GM11168 (cell line): ENCODE measurements around the gene TOR1AIP2.

Experiments used
- in situ Hi-C: fragments of 300-500 bp; cut with MboI; formaldehyde crosslinking; loops from one replicate; pipeline ENCODE4 v1.12.0; 2022; ENCODE audit warnings: low sequenced_read_pairs; ENCODE audit not compliant: unreplicated experiment

TOR1AIP2 gene

DNA sequence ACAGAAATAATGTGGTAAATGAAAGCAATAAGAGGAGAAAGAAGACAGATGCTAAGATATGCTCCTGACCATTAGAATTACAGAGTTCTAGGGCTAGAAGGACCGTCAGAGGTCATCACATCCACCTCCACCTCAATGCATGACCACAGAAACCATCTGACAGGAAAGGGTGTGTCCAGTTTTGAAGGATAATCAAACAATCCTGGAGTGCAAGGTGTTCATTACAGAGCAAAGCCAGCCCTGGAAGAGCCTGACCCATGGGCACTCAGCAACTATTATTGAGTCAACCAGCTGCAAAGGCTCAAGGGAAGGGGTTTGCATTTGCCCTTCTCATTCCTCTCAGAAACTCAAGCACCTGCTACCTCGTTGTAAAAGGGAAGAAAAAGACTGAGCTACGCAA, 46.4 kb downstream of the TOR1AIP2 start:
- in situ Hi-C loops = no loop called here

DNA sequence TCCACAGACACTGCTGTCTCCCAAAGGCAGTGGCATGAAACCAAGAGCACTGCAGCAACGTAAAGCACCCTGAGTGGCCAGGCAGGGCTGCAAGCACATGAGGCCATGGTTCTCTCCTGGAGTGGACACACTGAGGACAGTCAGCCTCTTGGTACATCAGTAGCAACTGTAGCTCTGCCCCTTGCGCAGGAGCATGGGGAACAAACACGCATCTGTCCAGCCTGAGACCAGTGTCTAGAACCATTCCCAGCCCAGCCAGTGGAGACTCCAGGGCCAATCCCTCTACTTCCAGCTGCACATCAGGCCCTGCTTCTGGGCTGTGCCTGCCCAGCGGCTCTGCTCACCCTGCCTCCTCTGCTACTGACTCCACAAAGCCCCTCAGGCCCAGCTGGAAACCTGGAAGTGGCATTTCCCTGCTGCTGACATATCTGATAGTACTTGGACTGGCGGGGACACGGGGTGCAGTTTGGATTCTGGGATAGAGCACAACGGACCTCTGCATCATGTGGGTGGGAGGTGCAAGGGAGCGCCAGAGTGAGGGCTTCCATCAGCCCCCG, 49.0 kb downstream of the TOR1AIP2 start:
- in situ Hi-C loops = no loop called here

DNA sequence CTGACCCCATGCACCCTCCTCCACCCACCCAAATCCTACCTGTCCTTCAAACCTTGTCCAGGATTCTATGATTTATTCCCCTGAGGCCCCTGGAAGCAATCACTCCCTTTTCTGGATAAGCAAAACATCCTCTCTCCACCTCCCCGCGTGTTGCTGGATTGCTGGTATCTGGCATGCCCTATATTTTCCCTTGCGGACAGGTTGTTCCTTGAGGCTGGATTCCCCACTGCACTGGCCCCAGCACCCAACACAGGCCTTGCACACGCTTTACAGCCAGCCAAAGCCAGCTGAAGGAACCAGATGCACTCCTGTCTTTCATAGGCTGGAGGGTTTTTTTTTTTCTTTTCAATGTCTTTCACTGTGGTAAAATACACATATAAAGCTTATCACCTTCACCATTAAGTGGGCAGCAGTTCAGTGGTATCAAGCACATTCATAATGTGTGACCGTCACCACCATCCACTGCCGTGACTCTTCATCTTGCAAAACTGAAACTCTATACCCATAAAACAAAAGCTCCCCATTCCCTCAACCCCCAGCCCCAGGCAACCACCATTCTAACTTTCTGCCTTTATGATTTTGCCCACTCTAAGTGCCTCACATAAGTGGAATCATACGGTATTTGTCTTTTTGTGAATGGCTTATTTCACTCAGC, 50.9 kb downstream of the TOR1AIP2 start:
- in situ Hi-C loops = no loop called here

DNA sequence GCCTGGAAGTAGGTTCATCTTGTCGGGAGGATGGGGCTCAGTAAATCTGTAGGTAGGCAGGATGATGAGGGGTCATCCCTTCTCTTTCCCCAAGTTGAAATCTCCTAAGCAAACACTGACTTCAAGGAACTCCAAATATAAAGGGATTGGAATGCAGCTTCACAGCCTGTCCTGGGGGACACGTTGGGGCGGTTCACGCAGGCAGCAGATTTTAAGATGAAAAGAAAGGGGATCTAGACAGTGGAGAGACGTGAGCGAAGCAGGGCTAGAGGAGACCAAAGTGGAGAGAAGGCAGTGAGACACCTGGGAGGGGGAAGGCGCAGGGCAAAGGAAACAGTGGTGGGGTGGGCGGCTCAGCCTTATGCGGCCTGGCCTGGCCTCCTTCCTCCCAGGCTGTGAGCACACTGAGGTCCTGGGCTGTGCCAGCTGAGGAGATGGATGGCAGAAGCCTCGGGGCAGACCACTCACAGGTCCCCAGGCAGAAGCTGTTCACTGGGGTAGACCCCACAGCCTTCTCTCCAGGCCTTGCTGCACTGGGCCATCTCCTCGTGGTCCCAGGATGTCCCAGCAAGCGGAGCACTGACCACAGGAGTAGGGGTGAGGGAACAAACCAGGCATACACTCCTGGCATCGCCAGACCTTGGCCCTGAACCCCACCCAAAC, 51.7 kb downstream of the TOR1AIP2 start:
- in situ Hi-C loops = no loop called here

DNA sequence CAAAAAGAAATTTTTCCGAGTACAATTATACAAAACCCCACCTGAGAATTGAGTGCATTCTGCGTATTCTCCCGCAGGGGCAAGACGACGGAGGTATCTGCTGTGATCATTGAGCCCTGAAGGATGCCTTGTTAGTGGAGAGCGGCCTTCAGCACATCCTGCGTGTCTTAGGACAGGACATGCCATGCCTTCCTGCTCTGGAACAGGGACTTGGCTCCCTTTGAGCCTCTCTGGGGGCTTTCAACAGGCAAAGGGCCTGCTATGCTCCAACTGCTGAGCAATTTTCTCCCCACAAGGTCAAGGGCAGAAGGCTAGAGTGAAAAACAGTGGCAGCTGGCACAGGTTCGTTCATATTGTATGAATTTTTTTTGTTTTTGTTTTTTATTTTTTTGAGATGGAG, 52.4 kb downstream of the TOR1AIP2 start:
- in situ Hi-C loops = no loop called here

DNA sequence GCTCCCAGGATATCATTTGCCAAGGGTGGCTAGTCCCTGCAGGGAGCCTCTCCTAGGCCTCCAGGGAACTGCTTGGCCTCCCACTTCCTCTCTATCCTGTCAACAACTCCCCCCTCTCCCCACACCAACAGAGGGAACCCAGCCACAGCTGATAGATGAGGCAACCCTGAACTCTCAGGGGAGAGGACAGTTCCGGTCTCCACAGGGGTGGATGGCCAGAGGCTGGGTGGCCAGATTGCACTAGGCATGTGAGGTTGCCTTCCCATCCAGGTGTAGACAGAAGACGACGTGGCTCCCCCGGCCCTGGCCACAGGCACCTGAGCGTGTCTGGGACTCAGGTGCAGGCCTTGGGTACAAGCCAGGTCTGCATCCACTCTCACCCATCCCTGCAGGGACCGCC, 53.3 kb downstream of the TOR1AIP2 start:
- in situ Hi-C loops = no loop called here

DNA sequence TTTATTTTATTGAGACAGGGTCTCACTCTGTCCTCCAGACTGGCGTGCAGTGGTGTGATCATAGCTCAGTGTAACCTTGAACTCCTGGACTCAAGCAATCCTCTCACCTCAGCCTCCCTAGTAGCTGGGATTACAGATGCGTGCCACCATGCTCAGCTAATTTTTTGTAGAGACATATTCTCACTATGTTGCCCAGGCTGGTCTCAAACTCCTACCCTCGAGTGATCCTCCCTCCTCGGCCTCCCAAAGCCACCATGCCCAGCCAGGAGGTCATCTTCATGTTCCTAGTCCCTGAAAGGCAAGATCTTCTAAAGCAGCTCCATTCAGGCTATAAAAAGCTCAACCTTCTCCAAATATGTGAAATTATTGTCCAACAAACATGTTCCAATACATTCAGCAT, 53.9 kb downstream of the TOR1AIP2 start:
- in situ Hi-C loops = no loop called here

DNA sequence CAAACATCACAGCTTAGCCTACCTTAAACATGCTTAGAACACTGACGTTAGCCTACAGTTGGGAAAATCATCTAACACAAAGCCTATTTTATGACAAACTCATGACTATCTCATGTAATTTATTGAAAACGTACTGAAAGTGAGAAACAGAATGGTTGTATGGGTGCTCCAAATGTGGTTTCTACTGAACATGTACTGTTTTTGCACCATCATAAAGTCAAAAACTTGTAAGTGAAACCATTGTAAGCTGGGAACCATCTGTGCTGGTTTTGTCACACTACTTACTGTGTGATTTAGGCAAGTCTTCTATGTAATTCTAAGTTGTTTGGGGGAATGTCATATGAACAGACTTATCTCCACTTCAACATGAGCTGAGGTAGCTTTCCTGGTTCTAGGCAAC, 55.5 kb downstream of the TOR1AIP2 start:
- in situ Hi-C loops = no loop called here

DNA sequence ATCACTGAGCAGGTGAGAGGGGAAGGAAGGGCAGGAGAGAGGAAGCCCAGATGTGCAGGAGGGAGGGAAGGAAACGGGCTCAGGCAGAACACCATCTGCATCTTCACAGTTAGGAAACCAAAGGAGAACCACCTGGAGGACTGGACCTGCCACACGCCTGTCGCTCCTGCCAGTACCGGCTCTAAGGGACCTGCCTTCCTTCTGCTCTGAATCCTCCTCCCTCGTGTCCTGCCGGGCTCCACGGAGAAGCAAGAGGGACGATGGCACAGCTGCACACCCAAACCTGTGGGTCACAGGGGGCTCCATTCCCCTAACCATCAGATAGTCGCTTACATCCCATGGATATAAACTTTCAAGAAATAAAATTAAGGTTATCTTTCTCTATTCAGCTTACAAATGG, 56.1 kb downstream of the TOR1AIP2 start:
- in situ Hi-C loops = no loop called here

DNA sequence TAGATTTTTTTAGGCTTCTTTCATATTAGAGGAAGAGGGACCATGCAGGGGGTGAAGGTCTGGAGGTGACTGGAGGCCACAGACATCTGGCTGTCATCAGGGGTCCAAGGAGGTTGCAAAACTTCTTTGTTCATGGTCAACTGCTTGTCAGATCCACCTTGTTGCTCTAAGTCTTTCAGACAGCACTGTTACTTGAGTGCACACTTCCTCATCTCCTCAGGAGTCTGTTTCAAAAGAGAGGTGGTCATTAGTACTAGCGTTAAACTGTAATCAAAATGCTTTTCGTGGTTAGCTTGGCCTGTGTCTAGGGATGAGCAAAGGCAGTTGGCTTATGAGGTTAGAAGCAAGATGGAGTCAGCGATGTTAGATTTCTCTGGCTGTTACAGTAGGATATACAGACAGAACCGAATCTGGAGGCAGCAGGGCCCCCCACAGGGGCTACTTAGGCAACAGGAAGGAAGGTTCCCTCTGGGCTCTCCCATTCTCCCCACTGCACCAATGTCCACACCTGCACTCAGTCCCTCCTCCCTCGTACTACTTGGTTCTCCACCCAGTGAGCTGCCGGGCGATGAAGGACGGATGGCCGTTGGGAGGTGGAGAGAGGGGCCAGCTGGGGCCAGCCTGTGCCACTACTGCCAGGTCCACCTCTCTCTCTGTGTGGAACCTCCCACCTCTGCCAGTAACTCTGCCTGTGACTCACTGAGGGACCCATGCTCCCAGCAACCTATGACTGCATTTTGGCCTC, 57.2 kb downstream of the TOR1AIP2 start:
- in situ Hi-C loops = no loop called here

DNA sequence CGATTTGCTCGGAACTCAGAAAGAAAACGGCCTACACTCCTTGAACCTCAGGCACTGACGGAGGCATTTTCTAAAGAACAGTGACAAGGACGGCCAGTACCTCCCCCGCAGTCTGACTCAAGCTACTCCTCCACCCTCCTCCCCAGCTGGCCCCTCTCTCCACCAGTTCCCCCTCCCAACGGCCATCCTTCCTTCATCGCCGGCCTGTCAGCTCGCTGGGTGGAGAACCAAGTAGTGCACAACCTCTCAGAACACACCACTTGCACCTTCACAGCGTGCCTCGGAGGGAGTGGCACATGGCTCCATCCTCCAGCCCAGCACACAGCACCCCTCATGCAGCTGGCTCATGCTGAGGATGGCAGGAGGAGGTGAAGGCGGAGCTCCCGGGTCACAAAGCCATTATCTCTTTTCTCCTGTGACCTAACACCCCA, 58.8 kb downstream of the TOR1AIP2 start:
- in situ Hi-C loops = no loop called here

DNA sequence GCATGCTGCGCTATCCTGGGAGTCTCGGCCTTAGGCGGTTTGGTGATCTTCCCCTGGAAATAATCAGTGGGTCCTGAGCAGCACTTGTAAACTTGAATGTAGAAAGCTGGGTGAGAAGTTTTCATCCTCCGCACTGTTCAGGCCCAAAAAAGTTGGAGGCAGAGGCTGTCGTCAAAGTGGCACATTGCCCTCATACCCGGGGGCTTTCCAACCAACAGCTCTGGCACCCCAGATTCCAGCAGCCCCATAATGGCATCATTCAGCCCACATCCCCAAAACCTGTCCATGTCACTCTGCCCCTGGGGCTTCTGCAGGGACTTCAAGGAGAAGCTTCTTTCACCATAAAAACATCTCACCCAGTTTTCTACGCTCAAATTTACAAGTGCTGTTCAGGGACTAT, 59.3 kb downstream of the TOR1AIP2 start:
- in situ Hi-C loops = no loop called here

DNA sequence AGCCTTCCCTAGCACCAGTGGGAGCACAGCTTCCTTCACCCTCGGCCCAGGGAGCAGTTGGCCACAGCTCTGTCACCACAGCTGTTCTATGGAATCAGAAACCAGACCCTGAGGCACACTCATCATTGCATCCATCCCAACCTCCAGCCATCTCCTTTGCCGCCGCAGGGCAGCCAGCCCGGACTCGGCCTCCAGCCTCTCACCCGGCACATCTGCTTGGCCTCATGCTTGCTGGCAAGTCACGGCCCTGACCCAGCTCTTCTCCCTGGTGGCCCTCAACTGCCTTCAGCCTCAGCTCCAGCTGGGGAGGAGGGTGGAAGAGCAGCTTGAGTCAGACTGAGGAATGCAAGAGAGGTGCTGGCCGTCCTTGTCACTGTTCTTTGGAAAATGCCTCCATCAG, 59.8 kb downstream of the TOR1AIP2 start:
- in situ Hi-C loops = no loop called here

DNA sequence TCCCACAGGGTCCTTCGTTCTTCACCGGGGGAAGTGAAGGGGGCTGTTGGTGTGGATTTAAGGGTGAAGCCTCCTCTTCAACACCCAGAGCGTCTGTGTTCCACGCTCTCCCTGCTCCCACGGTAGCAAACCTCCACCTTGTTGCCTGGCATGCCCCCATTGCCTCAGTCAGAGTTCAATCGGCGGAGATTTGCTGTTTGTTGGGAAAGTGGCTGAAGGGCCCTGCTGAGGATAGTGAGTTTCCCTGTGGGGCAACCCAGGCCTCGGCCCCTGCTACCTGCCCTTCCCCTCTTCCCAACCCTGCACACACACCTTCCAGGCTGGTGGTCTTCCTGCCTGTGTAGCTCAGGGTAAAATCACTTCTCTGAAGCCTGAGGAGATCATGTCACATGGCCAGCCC, 60.5 kb downstream of the TOR1AIP2 start:
- in situ Hi-C loops = no loop called here

DNA sequence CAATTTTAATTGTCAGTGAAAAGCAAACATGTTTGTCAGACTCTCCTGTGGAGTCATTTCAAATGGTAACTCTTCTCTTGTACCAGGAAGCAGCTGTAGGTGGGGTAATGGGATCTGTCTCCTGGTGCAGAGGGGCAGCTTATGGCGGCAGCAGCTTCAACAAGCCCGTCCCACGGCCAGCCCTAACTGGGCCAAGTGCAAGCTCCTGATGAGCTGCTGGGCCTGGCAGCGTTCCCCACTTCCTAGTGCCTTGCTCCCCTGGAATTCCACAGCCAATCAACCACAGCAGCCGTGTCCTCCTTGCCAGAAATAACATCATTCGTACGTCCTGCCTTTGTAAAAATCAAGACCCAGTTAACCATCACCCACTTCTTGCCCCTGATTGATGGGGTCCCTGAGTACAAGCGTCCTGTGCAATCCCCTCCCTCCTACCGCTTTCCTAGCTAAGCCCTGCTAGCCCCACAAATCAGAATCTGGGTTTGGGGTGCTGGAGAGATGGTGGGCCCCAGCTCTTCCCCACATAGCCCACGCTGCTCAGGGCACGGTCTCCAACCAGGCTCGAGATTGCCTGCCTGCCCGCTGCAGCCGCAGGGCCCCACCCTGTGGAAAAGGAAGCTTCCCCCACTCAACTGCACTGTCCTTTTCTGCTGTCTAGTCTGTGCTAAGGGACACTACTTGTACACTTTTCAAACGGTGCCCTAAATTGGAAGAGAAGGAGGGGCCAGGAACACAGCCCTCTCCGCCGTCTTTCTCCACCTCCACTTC, 61.2 kb downstream of the TOR1AIP2 start:
- in situ Hi-C loops = no loop called here

DNA sequence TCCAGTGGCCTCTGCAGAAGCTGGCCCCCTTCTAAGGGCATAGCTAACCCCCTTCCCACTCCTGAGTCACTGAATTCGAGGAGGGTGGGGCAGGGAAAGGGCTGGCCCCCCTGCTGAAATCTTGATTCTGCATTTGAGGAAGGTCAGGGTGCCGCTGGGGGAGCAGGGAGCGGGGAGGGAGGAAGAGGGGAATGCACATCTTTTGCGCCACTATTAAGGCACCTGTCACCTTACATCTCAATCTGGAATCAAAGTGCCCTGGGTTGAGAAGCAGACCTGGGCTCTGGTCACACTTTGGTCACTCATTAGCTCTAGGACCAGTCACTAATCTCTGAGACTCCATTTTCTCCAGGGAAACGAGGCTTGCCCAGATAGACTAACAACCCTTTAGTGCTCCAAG, 62.0 kb downstream of the TOR1AIP2 start:
- in situ Hi-C loops = no loop called here

DNA sequence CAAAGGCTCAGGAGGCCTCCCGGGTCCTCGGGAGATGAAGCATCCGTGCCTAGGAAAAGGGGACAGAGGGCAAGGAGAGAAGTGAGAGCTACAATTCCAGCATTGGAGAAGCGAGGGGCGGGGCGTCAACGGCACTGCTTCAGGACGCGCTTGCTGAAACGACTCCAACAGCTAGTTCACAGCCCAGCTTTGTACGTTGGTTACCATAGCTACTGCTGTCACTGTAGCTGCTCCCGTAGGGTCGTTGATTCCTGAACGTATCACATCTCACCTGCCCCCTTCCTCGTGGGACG, 63.1 kb downstream of the TOR1AIP2 start:
- in situ Hi-C loops = no loop called here

DNA sequence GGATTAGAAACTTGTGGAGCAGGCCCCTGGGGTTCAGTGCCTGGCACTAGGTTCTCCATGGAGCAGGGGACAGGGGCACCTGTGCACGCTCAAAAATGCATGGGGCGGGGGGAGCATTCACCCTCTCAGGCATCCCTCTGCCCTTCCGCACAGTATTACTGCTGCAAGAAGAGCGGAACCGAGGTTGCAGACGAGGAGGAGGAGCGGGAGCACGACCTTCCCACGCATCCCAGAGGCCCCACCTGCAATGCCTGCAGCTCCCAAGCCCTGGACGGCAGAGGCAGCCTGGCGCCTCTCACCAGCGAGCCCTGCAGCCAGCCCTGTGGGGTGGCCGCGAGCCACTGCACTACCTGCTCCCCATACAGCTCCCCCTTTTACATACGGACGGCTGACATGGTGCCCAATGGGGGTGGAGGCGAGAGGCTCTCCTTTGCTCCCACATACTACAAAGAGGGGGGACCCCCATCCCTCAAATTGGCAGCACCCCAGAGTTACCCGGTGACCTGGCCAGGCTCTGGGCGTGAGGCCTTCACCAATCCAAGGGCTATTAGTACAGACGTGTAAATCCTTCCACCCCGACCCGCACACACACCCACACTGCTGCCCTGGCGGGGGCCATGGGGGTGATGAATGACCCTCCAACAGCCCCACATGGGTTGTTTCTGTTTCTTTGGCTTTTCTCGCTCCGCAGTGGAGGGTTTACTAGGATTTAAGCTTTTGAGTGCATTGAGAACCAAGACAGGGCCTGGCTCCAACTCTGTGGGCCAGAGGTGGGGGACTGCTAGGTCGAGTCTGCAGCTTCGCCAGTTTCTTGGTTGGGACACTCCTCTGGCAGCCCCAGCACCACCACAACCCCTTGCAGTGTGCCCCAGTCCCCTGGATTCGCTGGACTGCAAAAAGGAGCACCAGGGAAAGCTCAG, 63.7 kb downstream of the TOR1AIP2 start:
- in situ Hi-C loops = no loop called here

DNA sequence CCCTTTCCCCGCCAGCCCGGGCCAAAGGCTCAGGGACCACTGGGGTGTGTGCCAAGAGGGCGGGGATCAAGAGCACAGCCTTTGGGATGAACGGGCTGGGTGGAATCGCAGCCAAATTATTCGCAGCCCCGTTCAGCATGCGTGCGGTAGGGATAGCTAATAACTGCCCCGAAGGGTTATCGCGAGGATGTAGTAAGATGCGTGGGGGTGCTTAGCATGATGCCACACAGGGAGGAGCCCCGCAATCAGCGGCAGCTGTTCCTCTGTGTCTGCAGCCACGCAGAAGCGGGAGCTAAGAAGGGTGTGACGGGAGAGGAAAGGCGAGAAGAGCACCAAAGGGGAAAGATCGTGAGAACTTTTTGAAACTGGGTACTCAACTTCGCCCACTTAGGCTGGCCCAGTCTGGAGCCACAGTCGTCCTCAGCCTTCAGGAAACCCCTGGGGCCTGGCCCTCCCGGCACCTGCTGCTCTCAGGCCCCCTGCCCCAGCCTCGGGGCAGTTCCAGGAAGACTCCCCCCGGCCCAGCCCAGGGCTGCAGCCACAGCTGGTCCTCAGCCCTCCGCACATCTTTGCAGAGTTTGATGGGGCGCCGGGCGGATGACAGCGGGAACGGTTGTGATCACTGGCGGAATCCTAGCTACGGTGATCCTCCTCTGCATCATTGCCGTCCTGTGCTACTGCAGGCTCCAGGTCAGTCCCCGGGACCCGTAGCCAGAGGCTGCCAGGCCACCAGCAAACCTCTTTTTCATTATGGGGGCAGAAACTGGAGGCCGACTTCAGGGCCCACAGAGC, 64.9 kb downstream of the TOR1AIP2 start:
- in situ Hi-C loops = no loop called here
